CD4-positive, CD25-positive, alpha-beta regulatory T cell (primary cell): Measurements from ENCODE around the gene RBCK1. TPM values are rescaled to one million over a fixed set of nuclear protein-coding genes. Genes with fewer than 3 reads are reported as not detected.
"Not testable (repeated sequence)": the region's sequence is repeated elsewhere in the genome, so short reads cannot be mapped to it uniquely, and the experiment has no call there.

Source experiments
- ATAC-seq, 2 donors: fragments of 150-1000 bp; cut with Tn5 transposase; one replicate each; pipeline ENCODE4 v1.10.0; 2021; ENCODE audit warnings: low read depth in 2 of 2, moderate number of reproducible peaks in 2 of 2, moderate library complexity in 1 of 2
- DNase-seq, 3 donors: peaks; one replicate each; pipeline versions ENCODE4 v3.0.0 to v3.0.0-alpha.2; 2012 to 2022; ENCODE audit warnings: mixed read lengths in 1 of 3
- H3K27ac ChIP-seq: one replicate; pipeline ENCODE4 v1.7.0; 2013; ENCODE audit warnings: mild to moderate bottlenecking, low read length; ENCODE audit not compliant: insufficient read depth, poor library complexity, severe bottlenecking
- H3K27me3 ChIP-seq: one replicate; pipeline ENCODE4 v1.7.0; 2013; ENCODE audit warnings: low read length; ENCODE audit not compliant: control insufficient read depth, insufficient read depth
- H3K36me3 ChIP-seq: one replicate; pipeline ENCODE4 v1.7.0; 2013; ENCODE audit warnings: mild to moderate bottlenecking, low read length, moderate library complexity; ENCODE audit not compliant: control insufficient read depth, insufficient read depth
- H3K4me1 ChIP-seq: 2 replicates; pipeline ENCODE4 v1.7.0; 2013; ENCODE audit warnings: mild to moderate bottlenecking, low read length; ENCODE audit not compliant: insufficient read depth, control insufficient read depth, poor library complexity, severe bottlenecking
- H3K4me3 ChIP-seq: one replicate; pipeline ENCODE4 v1.7.0; 2013; ENCODE audit warnings: low read depth, mild to moderate bottlenecking, low read length, moderate library complexity
- H3K9me3 ChIP-seq, 2 experiments: 1 replicate in 1 of 2; 2 replicates in 1 of 2; pipeline ENCODE4 v1.7.0; 2013; ENCODE audit warnings: low read length in 2 of 2, mild to moderate bottlenecking in 1 of 2, moderate library complexity in 1 of 2; ENCODE audit not compliant: control insufficient read depth in 2 of 2
- H3K27ac Mint-ChIP-seq, 3 donors: one replicate each; pipeline ENCODE4 v1.8.0; 2020 to 2022; ENCODE audit warnings: mild to moderate bottlenecking in 3 of 3, mixed read lengths in 3 of 3, moderate library complexity in 2 of 3
- H3K27me3 Mint-ChIP-seq: one replicate; pipeline ENCODE4 v1.8.0; 2022; ENCODE audit warnings: mild to moderate bottlenecking, mixed read lengths
- H3K36me3 Mint-ChIP-seq: one replicate; pipeline ENCODE4 v1.8.0; 2020; ENCODE audit warnings: mixed read lengths
- H3K4me1 Mint-ChIP-seq, 4 donors: one replicate each; pipeline ENCODE4 v1.8.0; 2020 to 2022; ENCODE audit warnings: mixed read lengths in 4 of 4, mild to moderate bottlenecking in 1 of 4
- H3K4me3 Mint-ChIP-seq, 4 donors: one replicate each; pipeline ENCODE4 v1.8.0; 2020 to 2022; ENCODE audit warnings: mild to moderate bottlenecking in 4 of 4, mixed read lengths in 4 of 4, moderate library complexity in 3 of 4
- H3K9me3 Mint-ChIP-seq, 7 donors: one replicate each; pipeline ENCODE4 v1.8.0; 2020 to 2022; ENCODE audit warnings: mixed read lengths in 7 of 7, mild to moderate bottlenecking in 3 of 7, moderate library complexity in 2 of 7
- polyA plus RNA-seq, 4 donors: library from polyadenylated mRNA; unstranded; fragments of 300-500 nt; fragmentation: Illumina TruSeq; gene quantifications; one replicate each; pipeline ENCODE4 v1.2.3, GENCODE V29; 2021
- total RNA-seq: library from RNA; stranded (reverse); gene quantifications from one replicate; pipeline ENCODE4 v1.2.3, GENCODE V29; 2022

The RBCK1 gene
- total and polyA plus RNA-seq, 5 donors from 2014 or later, result 87.5 to 115 (median 93.5) TPM

DNA sequence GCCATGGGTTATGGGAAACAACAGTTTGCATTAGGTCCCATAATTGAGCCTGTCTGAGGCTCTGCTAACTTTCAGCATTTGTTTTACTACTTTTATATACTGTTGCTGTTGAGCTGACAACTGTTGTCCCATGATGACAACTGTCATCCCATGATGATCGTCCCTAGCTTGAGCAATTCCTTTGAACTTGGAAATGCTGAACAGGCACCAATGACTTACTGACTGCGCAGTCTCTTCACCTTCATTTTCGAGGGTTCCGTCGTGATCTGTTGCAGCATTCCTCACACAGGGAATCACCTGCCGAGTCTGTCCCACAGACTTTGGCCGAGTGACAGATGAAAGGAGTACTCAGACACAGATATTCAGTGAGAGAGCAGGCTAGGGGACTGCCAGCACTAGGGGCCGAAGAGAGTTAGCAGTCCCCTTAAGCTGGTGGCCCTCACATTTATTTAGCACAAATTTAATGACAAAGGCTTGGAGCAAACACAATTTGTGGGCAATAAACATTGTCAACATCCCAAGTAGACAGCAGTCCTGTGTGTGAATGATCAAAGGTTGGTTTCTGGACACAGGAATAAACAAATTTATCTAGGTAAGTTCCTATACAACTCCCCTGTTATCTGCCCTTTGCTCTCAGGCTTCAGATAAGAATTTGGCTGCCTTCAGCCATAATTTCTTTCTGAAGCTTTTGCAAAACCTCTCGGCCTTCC is 64.2 kb downstream of the RBCK1 start:
- ATAC-seq, result no peak
- Histone ChIP-seq H3K9me3 (peaks cover 3 to 8% of the 10 kb centered on the region in 2 experiments), H3K36me3 (no peaks in the 10 kb centered on the region), H3K27ac (no peak overlapping the region), H3K4me1 (no peaks in the 10 kb centered on the region), H3K27me3 (no peaks in the 10 kb centered on the region), H3K4me3 (no peak overlapping the region)
- Mint-ChIP-seq H3K27me3 (peaks cover 13% of the 10 kb centered on the region), H3K4me1 (peaks cover 0 to 4% (median 1%) of the 10 kb centered on the region in 4 donors), H3K4me3 (no peak overlapping the region), H3K9me3 (peaks cover 0 to 14% (median 0%) of the 10 kb centered on the region in 7 donors), H3K27ac (peak overlapping the region in 1 of 3 donors; percentile 62), H3K36me3 (peaks cover 7% of the 10 kb centered on the region)
- no peak for DNase-seq

DNA sequence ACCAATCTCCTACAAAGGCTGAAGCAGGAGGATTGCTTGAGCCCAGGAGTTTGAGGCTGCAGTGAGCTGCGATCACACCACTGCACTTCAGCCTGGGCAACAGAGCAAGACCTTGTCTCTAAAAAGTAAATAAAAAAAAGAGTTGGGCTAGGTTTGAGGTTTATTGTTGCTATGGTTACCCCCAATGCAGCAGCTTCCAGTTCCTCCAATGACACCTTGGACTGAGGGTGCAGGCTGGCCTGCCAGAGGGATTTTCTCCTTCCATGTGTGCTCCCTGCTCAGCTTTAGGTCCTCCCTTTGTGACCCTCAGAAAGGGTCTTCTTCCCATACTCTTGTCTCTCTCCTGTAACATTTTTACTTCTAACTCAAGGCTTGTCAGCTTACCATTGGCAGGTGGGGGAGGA is 64.8 kb downstream of the RBCK1 start:
- no peak overlapping the region for H3K27ac ChIP-seq
- peaks cover 0 to 11% (median 0%) of the 10 kb centered on the region in 7 donors for H3K9me3 Mint-ChIP-seq
- H3K36me3 ChIP-seq, result no peaks in the 10 kb centered on the region
- DNase-seq (no peak), ATAC-seq (no peak)
- H3K9me3 ChIP-seq, result peaks cover 3 to 6% of the 10 kb centered on the region in 2 experiments
- H3K4me3 Mint-ChIP-seq, result no peak overlapping the region
- H3K4me1 ChIP-seq, result no peaks in the 10 kb centered on the region
- peaks cover 0 to 4% (median 1%) of the 10 kb centered on the region in 4 donors for H3K4me1 Mint-ChIP-seq
- no peak overlapping the region for H3K27ac Mint-ChIP-seq
- H3K4me3 ChIP-seq, result no peak overlapping the region
- H3K27me3 ChIP-seq, result no peaks in the 10 kb centered on the region
- peaks cover 13% of the 10 kb centered on the region for H3K27me3 Mint-ChIP-seq
- peaks cover 7% of the 10 kb centered on the region for H3K36me3 Mint-ChIP-seq

DNA sequence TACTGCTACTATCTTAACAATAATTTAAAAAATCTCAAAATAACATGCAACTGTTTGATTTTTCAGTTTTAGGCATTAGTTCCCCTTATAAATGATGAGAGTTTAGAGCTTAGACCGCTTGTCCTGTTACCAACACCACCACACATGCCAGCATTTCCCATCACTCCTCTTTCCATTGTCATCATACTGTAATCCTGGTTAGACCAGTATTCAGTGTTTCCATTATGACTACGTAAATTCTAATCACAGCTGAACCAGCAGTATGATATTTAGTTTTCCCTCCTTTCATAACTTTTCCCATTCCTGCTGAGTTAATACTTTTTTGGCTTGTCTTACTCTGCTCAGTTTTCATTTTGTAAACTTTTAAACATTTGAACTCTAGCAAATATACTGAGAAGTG is 66.5 kb downstream of the RBCK1 start:
- Histone ChIP-seq H3K27ac (no peak overlapping the region), H3K9me3 (peaks cover 3 to 5% of the 10 kb centered on the region in 2 experiments), H3K36me3 (no peaks in the 10 kb centered on the region), H3K4me1 (no peaks in the 10 kb centered on the region), H3K4me3 (no peak overlapping the region), H3K27me3 (no peaks in the 10 kb centered on the region)
- no peak for ATAC-seq
- Mint-ChIP-seq H3K27ac (peak overlapping the region in 1 of 3 donors; percentile 83), H3K9me3 (peaks cover 0 to 11% (median 0%) of the 10 kb centered on the region in 7 donors), H3K27me3 (peaks cover 4% of the 10 kb centered on the region), H3K36me3 (peaks cover 11% of the 10 kb centered on the region), H3K4me3 (no peak overlapping the region), H3K4me1 (peaks cover 6 to 12% (median 9%) of the 10 kb centered on the region in 4 donors)
- DNase-seq, result no peak

DNA sequence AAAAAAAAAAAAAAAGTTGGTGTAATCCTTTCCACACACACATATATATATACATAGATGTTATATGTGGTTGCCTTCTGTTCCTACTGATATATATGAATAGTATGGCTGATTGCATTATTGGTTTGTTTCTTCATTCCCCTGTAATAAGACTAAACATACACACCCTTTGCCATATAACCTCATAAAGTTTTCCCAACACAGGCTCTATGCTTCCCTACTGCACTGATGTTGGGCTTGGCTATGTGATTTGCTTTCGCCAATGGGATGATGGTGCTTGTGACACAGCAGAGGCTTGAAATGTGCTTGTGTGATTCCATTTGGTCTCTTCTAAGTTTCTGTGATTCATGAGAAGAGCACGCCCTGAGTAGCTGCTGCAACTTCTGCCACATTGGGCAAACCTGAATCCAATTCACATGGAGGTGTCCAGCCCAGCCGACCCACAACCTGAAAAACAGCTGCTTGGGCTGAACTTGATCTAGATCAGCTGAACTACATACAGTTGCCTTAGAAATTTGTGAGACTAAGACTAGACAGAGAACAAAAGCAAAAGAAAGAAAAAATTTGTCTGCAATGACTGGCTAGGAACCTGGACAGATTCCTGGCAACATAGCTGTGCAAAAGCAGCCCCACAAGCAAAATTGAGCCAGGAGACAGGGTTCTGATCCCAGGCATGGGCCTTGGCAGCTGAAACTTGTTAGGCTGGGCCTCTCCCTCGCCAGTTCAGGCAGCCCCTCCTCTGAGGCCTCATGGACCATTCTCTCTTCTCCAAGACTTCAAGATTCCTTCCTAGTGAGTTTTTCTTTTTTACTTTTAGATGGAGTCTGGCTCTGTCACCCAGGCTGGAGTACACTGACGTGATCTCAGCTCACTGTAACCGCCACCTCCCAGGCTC is 67.6 kb downstream of the RBCK1 start:
- H3K4me1 ChIP-seq, result peaks cover under 1% of the 10 kb centered on the region

DNA sequence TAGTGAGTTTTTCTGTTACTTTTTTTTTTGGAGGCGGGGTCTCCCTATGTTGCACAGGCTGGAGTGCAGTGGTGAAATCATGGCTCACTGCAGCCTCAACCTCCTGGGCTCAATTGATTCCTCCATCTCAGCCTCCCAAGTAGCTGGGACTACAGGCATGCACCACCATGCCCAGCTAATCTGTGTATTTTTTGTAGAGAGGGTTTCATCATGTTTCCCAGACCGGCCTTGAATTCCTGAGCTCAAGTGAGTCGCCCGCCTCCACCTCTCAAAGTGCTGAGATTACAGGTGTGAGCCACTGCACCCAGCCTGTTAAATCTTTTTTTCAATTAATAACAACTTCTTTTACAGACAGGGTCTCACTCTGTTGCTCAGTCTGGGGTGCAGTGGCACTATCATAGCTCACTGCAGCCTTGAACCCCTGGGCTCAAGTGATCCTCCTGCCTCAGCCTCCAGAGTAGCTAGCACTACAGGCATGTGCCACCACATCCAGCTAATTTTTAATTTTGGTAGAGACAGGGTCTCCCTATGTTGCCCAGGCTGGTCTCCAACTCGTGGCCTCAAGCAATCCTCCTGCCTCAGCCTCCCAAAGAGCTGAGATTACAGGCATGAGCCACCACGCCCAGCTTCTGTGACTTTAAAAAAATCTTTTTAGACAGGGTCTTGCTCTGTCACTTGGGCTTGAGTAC is 68.6 kb downstream of the RBCK1 start:
- not testable (repeated sequence) for H3K9me3 Mint-ChIP-seq, H3K27ac ChIP-seq

More for the DNA sequence above, 67.6 kb downstream of the RBCK1 start:
- H3K27ac ChIP-seq, result no peak overlapping the region
- peaks cover 6 to 19% (median 16%) of the 10 kb centered on the region in 4 donors for H3K4me1 Mint-ChIP-seq
- no peak overlapping the region for H3K27ac Mint-ChIP-seq
- H3K4me3 Mint-ChIP-seq, result no peak overlapping the region
- no peak for ATAC-seq
- peaks cover 0 to under 1% (median 0%) of the 10 kb centered on the region in 7 donors for H3K9me3 Mint-ChIP-seq
- DNase-seq, result no peak
- H3K36me3 Mint-ChIP-seq, result peaks cover 11% of the 10 kb centered on the region
- no peaks in the 10 kb centered on the region for H3K27me3 ChIP-seq
- no peaks in the 10 kb centered on the region for H3K36me3 ChIP-seq
- no peaks in the 10 kb centered on the region for H3K9me3 ChIP-seq
- H3K27me3 Mint-ChIP-seq, result peaks cover 3% of the 10 kb centered on the region
- no peak overlapping the region for H3K4me3 ChIP-seq

DNA sequence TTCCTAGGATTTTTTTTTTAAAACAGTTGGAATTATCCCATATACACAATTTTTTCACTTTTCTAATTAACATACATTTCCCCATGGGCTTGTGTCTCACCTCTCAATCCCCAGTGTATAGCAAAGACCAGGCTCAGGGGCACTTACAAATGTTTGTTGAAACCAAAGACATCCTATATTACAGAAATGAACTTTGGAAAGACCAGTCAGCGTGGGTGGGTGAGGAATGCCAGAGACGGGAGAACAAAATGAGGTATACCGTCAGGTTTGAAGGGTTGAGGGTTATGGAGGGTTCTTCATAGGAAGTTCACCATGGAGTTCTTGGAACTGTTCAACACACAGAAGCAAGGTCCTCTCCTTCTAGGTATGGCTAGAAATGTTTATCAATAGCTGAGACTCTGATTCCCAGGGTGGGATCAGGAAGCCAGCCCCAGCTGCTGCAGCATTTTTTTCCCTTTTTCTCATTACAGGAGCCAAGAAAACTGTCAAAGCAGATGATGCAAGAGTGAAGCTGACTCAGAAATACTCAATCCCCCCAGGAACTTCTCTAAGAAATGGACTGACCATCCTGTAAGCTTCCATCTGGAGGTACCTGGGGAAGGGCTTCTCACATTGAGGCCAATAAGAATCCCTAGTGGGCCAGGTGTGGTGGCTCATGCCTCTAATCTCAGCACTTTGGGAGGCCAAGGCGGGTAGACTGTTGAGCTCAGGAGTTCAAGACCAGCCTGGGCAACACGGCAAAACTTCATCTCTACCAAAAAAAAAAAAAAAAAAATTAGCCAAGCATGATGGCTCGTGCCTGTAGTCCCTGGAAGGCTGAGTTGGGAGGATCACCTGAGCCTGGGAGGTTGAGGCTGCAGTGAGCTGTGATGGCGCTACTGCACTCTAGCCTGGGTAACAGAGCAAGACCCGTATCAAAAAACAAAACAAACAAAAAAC is 70.2 kb downstream of the RBCK1 start:
- ATAC-seq (no peak), DNase-seq (no peak)
- Mint-ChIP-seq H3K27ac (no peak overlapping the region), H3K4me3 (no peak overlapping the region), H3K9me3 (no peaks in the 10 kb centered on the region), H3K4me1 (peaks cover 6 to 41% (median 28%) of the 10 kb centered on the region in 4 donors), H3K27me3 (no peaks in the 10 kb centered on the region), H3K36me3 (peaks cover 18% of the 10 kb centered on the region)
- Histone ChIP-seq H3K36me3 (peaks cover 15% of the 10 kb centered on the region), H3K9me3 (no peaks in the 10 kb centered on the region), H3K27ac (no peak overlapping the region), H3K4me1 (peaks cover 12% of the 10 kb centered on the region), H3K4me3 (no peak overlapping the region), H3K27me3 (no peaks in the 10 kb centered on the region)

More for the DNA sequence above, 68.6 kb downstream of the RBCK1 start:
- Mint-ChIP-seq H3K36me3 (peaks cover 11% of the 10 kb centered on the region), H3K4me1 (peaks cover 6 to 29% (median 24%) of the 10 kb centered on the region in 4 donors)
- not testable (repeated sequence) for H3K4me3 Mint-ChIP-seq, H3K27me3 Mint-ChIP-seq, H3K27me3 ChIP-seq, H3K4me3 ChIP-seq, ATAC-seq, H3K36me3 ChIP-seq, DNase-seq, H3K9me3 ChIP-seq, H3K27ac Mint-ChIP-seq
- H3K4me1 ChIP-seq, result peaks cover 10% of the 10 kb centered on the region
